SK-N-MC (cell line): Measurements from ENCODE around the gene FOXJ1.

ENCODE experiments used
- EZH2 ChIP-seq: fragments of 200-600 bp; sonication (generic); IDR thresholded peaks from one replicate; pipeline ENCODE4 v1.6.1; 2017; ENCODE audit warnings: antibody characterized with exemption
- FOXP2 ChIP-seq: optimal IDR thresholded peaks from 2 replicates; pipeline ENCODE3; 2011; ENCODE audit warnings: mild to moderate bottlenecking, moderate library complexity; ENCODE audit not compliant: insufficient read depth; ENCODE audit errors: extremely low read length, control extremely low read depth
- POLR2AphosphoS5 ChIP-seq: IDR thresholded peaks from 2 replicates; pipeline ENCODE4 v1.6.1; 2012; ENCODE audit warnings: mild to moderate bottlenecking, low read depth, low read length, borderline replicate concordance

GRCh38 chr17:76131692-76132573 is 9.1 kb downstream of the FOXJ1 start:
- TF ChIP-seq POLR2AphosphoS5 = no peak
- no peak for TF ChIP-seq EZH2
- TF ChIP-seq FOXP2 = no peak
